ENCODE measurements around the gene DCAF5. TPM values are rescaled to one million over a fixed set of nuclear protein-coding genes. Genes with fewer than 3 reads are reported as not detected.

The DCAF5 gene
- total RNA-seq, 1 donor from 2014 or later: 48.6 TPM

DNA sequence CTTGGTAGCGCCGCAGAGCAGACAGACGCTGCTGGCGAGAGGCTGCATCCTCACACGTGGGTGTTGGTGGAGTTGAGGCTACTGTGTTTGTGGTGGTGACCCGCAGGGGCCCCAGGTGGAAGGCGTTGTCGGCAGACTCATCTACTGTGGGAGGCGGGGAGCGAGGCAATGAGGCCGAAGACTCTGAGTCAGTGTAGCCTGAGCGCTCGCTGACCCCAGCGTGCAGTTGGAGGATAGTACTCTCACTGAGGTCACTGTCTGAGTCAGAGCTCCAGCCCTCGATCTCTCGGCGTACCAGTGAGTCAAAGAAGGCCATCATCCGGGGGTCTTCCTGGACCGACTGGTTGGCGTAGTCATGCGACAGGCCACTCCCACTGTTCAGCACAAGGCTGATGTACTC lies 97.8 kb downstream of the DCAF5 start:
- intact Hi-C loops (cut with DNase I): no loop called here
- Histone ChIP-seq H3K4me3 (no peak overlapping the region), H3K4me1 (peaks cover 28% of the 10 kb centered on the region), H3K36me3 (peaks cover 0 to 26% of the 10 kb centered on the region in 2 donors), H3K27me3 (no peaks in the 10 kb centered on the region), H3K9me3 (no peaks in the 10 kb centered on the region), H3K27ac (no peak overlapping the region)
- TF ChIP-seq POLR2A (IDR thresholded peaks at IDR 0.05): no peak
- no peak for TF ChIP-seq POLR2AphosphoS5 (IDR thresholded peaks at IDR 0.05; ENCODE audit: insufficient read depth in 1 of 2, low read depth in 1 of 2)
- TF ChIP-seq, protein P1, sequence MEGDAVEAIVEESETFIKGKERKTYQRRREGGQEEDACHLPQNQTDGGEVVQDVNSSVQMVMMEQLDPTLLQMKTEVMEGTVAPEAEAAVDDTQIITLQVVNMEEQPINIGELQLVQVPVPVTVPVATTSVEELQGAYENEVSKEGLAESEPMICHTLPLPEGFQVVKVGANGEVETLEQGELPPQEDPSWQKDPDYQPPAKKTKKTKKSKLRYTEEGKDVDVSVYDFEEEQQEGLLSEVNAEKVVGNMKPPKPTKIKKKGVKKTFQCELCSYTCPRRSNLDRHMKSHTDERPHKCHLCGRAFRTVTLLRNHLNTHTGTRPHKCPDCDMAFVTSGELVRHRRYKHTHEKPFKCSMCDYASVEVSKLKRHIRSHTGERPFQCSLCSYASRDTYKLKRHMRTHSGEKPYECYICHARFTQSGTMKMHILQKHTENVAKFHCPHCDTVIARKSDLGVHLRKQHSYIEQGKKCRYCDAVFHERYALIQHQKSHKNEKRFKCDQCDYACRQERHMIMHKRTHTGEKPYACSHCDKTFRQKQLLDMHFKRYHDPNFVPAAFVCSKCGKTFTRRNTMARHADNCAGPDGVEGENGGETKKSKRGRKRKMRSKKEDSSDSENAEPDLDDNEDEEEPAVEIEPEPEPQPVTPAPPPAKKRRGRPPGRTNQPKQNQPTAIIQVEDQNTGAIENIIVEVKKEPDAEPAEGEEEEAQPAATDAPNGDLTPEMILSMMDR (IDR thresholded peaks at IDR 0.05): no peak
- no peak for DNase-seq (ENCODE audit: extremely low spot score in 2 of 2)

DNA sequence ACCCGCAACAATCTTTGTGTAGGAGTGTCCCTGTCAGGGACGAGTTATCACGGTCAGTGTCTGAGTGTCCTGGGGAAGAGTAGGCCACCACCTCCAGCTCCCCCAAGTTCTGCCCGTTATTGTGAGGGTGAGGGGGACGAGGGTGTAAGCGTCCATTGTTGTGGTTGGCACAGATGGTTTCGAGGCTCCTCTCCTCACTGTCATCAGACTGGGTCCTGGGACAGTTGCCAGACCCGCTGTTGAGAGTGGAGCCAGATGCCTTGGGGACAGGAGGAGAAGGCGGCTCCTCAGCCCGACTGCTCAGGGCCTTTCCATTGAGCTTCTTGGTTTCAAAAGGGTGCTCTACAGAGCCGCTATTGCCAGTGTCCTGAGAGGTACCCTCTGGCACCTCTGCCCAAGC lies 98.9 kb downstream of the DCAF5 start:
- Histone ChIP-seq H3K9me3 (no peaks in the 10 kb centered on the region), H3K36me3 (peaks cover 0 to 26% of the 10 kb centered on the region in 2 donors), H3K4me3 (no peak overlapping the region), H3K27me3 (no peaks in the 10 kb centered on the region), H3K27ac (no peak overlapping the region), H3K4me1 (peaks cover 39% of the 10 kb centered on the region)
- intact Hi-C loops (cut with DNase I): no loop called here
- no peak for TF ChIP-seq POLR2A (IDR thresholded peaks at IDR 0.05)
- TF ChIP-seq, protein P1 (IDR thresholded peaks at IDR 0.05): no peak
- no peak for DNase-seq (ENCODE audit: extremely low spot score in 2 of 2)

DNA sequence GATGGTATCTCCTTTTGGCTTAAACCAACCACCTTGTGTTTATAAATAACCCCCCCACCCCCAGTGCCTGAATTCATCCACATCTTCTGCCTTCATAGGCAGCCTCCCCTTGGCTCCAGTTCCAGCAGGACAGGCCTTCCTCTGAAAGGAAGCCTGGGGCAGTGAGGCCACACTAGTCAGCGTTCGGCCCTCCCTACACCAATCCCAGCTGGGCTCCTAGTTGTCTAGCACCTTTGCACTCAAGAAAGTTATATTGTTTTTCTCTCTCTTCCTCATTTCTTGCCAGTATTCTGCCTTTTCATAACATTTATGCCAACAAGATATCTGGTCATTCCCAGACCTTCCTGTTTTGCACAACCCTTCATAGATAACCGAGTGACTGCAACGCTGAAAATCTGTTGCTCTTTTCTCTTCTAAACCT lies 100.7 kb downstream of the DCAF5 start:
- Histone ChIP-seq H3K27ac (peak overlapping the region; percentile 85), H3K9me3 (no peaks in the 10 kb centered on the region), H3K36me3 (peaks cover 0 to 16% of the 10 kb centered on the region in 2 donors), H3K4me3 (no peak overlapping the region), H3K4me1 (peaks cover 50% of the 10 kb centered on the region), H3K27me3 (no peaks in the 10 kb centered on the region)
- intact Hi-C loops (cut with DNase I): no loop called here
- TF ChIP-seq, protein P1 (IDR thresholded peaks at IDR 0.05): no peak
- TF ChIP-seq POLR2A (IDR thresholded peaks at IDR 0.05): no peak
- no peak for TF ChIP-seq POLR2AphosphoS5 (IDR thresholded peaks at IDR 0.05; ENCODE audit: insufficient read depth in 1 of 2, low read depth in 1 of 2)
- no peak for DNase-seq (ENCODE audit: extremely low spot score in 2 of 2)

DNA sequence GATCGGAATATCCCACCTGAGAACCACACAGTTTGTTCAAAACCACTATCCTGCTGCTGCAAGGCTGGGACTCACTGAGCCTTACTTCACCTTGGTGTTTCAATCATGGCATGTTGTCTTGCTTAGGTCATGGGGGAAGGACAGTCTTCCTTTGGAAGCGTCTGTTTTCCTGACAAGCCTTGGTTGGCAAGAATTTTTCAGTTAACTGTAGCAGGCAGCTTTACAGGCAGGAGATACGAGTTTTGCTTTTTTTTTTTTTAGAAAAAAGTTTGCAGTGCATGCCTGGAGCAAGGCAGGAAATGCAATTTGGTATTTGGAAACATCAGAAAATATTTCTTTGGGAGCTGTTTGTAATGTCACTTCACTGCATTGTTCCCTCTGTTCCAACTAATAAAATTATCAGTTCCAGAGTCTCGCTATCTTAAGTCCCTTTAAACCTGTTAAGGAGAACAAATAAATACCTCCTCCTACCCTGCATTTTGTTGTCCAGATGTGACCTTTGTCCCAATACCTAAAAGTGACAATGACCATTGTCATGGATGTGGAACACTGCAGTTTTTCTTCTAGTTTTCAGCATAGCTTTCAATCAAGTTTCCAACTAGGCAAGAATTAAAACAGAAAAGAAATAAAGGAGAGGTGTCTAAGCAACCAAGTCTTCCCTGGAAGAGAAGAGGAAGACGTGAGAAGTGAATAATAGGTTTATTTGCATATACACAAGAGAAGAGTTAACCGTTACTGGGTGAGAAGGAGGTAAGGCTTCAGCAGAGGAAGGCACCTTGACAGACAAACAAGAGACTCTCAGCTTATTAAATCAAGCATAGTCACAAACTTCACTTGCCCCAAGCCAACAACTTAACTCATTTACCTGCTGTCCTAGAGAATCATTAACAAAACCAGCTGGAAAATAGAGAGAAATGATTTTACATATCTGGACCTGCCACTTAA lies 102.4 kb downstream of the DCAF5 start:
- Histone ChIP-seq H3K27me3 (no peaks in the 10 kb centered on the region), H3K4me3 (no peak overlapping the region), H3K27ac (peak overlapping the region; percentile 85), H3K9me3 (no peaks in the 10 kb centered on the region), H3K36me3 (peaks cover 0 to 16% of the 10 kb centered on the region in 2 donors), H3K4me1 (peaks cover 66% of the 10 kb centered on the region)
- no peak for DNase-seq (ENCODE audit: extremely low spot score in 2 of 2)
- TF ChIP-seq POLR2AphosphoS5 (IDR thresholded peaks at IDR 0.05; ENCODE audit: insufficient read depth in 1 of 2, low read depth in 1 of 2) (no peak), POLR2A (IDR thresholded peaks at IDR 0.05) (no peak)
- TF ChIP-seq, protein P1 (IDR thresholded peaks at IDR 0.05): no peak
- intact Hi-C loops (cut with DNase I): no loop called here

DNA sequence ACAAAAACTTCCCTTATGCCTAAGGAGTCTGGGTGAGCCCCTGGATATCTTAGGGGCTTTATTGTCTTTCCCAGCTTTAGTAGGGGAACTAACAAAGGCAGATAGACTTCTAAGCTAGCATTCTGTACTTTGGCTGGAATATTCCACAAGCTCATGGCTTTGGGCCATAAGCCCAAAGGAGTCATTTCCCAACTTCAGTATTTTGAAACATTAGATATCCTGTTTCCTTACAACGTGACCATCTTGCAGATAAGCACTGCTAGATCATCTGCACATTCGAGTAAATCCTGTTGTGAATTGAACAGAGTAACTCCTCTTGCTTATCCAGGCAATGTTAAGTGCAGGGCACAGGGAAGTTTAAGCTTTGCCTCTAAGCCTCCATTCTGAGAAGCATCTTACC lies 103.2 kb downstream of the DCAF5 start:
- Histone ChIP-seq H3K4me3 (no peak overlapping the region), H3K27ac (peak overlapping the region; percentile 85), H3K9me3 (no peaks in the 10 kb centered on the region), H3K27me3 (no peaks in the 10 kb centered on the region), H3K4me1 (peaks cover 74% of the 10 kb centered on the region), H3K36me3 (peaks cover 0 to 9% of the 10 kb centered on the region in 2 donors)
- DNase-seq (ENCODE audit: extremely low spot score in 2 of 2): no peak
- intact Hi-C loops (cut with DNase I): loop anchor here (5.0 kb wide), 1 partner anchor 72 kb away; the partner anchor contains the start of gene ACTN1
- TF ChIP-seq, protein P1 (IDR thresholded peaks at IDR 0.05): no peak
- TF ChIP-seq POLR2AphosphoS5 (IDR thresholded peaks at IDR 0.05; ENCODE audit: insufficient read depth in 1 of 2, low read depth in 1 of 2) (peak in 1 of 2 donors; percentile 96), POLR2A (IDR thresholded peaks at IDR 0.05) (no peak)

Measured in vagina (tissue), 2 donors.